GM23248 (cell line): ENCODE results near the gene MRNIP. TPM values are rescaled to one million over a fixed set of nuclear protein-coding genes. Genes with fewer than 3 reads are reported as not detected.

ENCODE experiments used
- DNase-seq: peaks from one replicate; pipeline ENCODE4 v3.0.0-alpha.2; 2015
- H2AFZ ChIP-seq: fragments of 200-600 bp; sonication (generic); 2 replicates; pipeline ENCODE4 v1.6.1; 2016; ENCODE audit warnings: antibody characterized with exemption
- H3F3A ChIP-seq: fragments of 200-600 bp; sonication (generic); 2 replicates; pipeline ENCODE4 v1.6.1; 2016; ENCODE audit warnings: mild to moderate bottlenecking, antibody characterized with exemption, mixed run types; ENCODE audit not compliant: insufficient read depth
- H3K27ac ChIP-seq: fragments of 200-600 bp; sonication (generic); 2 replicates; pipeline ENCODE4 v1.5.1; 2016; ENCODE audit warnings: mild to moderate bottlenecking
- H3K27me3 ChIP-seq: fragments of 200-600 bp; sonication (generic); replicated peaks from 2 replicates; pipeline ENCODE4 v1.6.1; 2016; ENCODE audit warnings: mild to moderate bottlenecking; ENCODE audit not compliant: insufficient read depth
- H3K36me3 ChIP-seq: fragments of 200-600 bp; sonication (generic); 2 replicates; pipeline ENCODE4 v1.6.1; 2016; ENCODE audit warnings: low read depth, mild to moderate bottlenecking
- H3K4me1 ChIP-seq: fragments of 200-600 bp; sonication (generic); 2 replicates; pipeline ENCODE4 v1.6.1; 2016; ENCODE audit warnings: mild to moderate bottlenecking; ENCODE audit not compliant: insufficient read depth
- H3K4me2 ChIP-seq: fragments of 200-600 bp; sonication (generic); one replicate; pipeline ENCODE4 v1.6.1; 2016; ENCODE audit warnings: mild to moderate bottlenecking; ENCODE audit not compliant: unreplicated experiment
- H3K4me3 ChIP-seq: fragments of 200-600 bp; sonication (generic); 2 replicates; pipeline ENCODE4 v1.5.1; 2016; ENCODE audit warnings: mild to moderate bottlenecking
- H3K79me2 ChIP-seq: fragments of 200-600 bp; sonication (generic); 2 replicates; pipeline ENCODE4 v1.6.1; 2016; ENCODE audit warnings: mild to moderate bottlenecking; ENCODE audit not compliant: insufficient read depth
- H3K9ac ChIP-seq: fragments of 200-600 bp; sonication (generic); 2 replicates; pipeline ENCODE4 v1.6.1; 2016; ENCODE audit warnings: mild to moderate bottlenecking
- H3K9me2 ChIP-seq: fragments of 200-600 bp; sonication (generic); 2 replicates; pipeline ENCODE4 v1.6.1; 2016; ENCODE audit warnings: mixed run types, mild to moderate bottlenecking, moderate library complexity; ENCODE audit not compliant: insufficient read depth
- H3K9me3 ChIP-seq: fragments of 200-600 bp; sonication (generic); one replicate; pipeline ENCODE4 v1.6.1; 2017; ENCODE audit warnings: low read depth
- H4K20me1 ChIP-seq: fragments of 200-600 bp; sonication (generic); 2 replicates; pipeline ENCODE4 v1.6.0; 2016; ENCODE audit not compliant: insufficient read depth
- EZH2 ChIP-seq: fragments of 200-600 bp; sonication (generic); IDR thresholded peaks from 2 replicates; pipeline ENCODE4 v1.6.1; 2018; ENCODE audit warnings: antibody characterized with exemption, mild to moderate bottlenecking; ENCODE audit not compliant: insufficient read depth, poor library complexity, severe bottlenecking
- EZH2phosphoT487 ChIP-seq: fragments of 200-600 bp; sonication (generic); IDR thresholded peaks from 2 replicates; pipeline ENCODE4 v1.6.1; 2018; ENCODE audit warnings: antibody characterized with exemption, moderate library complexity, mild to moderate bottlenecking, low read depth; ENCODE audit not compliant: insufficient read depth
- WGBS, 2 experiments: methylation state at CpG; one replicate each; pipeline ENCODE4 v1.1.6; 2015 to 2017; ENCODE audit warnings: low lambda C conversion rate in 2 of 2, low coverage in 1 of 2; ENCODE audit errors: missing lambda C conversion rate in 2 of 2; 5-methylcytosine and 5-hydroxymethylcytosine counted together
- in situ Hi-C: fragments of 300-500 bp; cut with MboI; formaldehyde crosslinking; loops from 2 replicates; pipeline ENCODE4 v1.15.0; 2020
- polyA plus RNA-seq: library from polyadenylated mRNA; unstranded; fragments of >200 nt; fragmentation: Nextera tagmentation; extraction: Ambion mirVana; gene quantifications from 2 replicates; pipeline ENCODE4 v1.2.1, GENCODE V29; 2016
- total RNA-seq: library from RNA; depleted of rRNA; stranded (reverse); fragments of >200 nt; shearing (Covaris generic); gene quantifications from 2 replicates; pipeline ENCODE4 v1.2.3, GENCODE V29; 2014

The MRNIP gene
- total and polyA plus RNA-seq, 2 experiments from 2014 or later: 14.1 to 17.3 TPM

- Histone ChIP-seq H3K36me3 (no peaks in the 10 kb centered on the region; the same call in 1 of the 2 replicates), H4K20me1 (no peaks in the 10 kb centered on the region), H3K27me3 (no peaks in the 10 kb centered on the region), H3K4me3 (no peak overlapping the region), H3F3A (peaks cover 4% of the 10 kb centered on the region; the same call in 1 of the 2 replicates), H3K4me2 (no peak overlapping the region), H3K9me2 (no peaks in the 10 kb centered on the region), H3K27ac (no peak overlapping the region), H3K79me2 (no peaks in the 10 kb centered on the region), H3K4me1 (0 out of 2 replicates have a peak, but pooled peaks cover 3% of the 10 kb centered on the region), H2AFZ (no peak overlapping the region), H3K9ac (no peak overlapping the region), H3K9me3 (no peaks in the 10 kb centered on the region)
- TF ChIP-seq EZH2phosphoT487: no peak
- no peak for TF ChIP-seq EZH2
- no peak for DNase-seq
- WGBS, 2 experiments: 97 to 99% methylated on average over 5 of the region's 5 CpGs
- in situ Hi-C loops: no loop called here
Measured at GRCh38 chr5:179812997-179813607, 45.5 kb downstream of the MRNIP start.

GRCh38 chr5:179812135-179812825, 46.3 kb downstream of the MRNIP start:
- TF ChIP-seq EZH2phosphoT487: no peak
- Histone ChIP-seq H3K4me1 (0 out of 2 replicates have a peak, but pooled peaks cover 1% of the 10 kb centered on the region), H3K36me3 (no peaks in the 10 kb centered on the region; the same call in 1 of the 2 replicates), H3K27me3 (no peaks in the 10 kb centered on the region), H3F3A (peaks cover 4% of the 10 kb centered on the region; the same call in 1 of the 2 replicates), H3K4me2 (no peak overlapping the region), H3K9ac (no peak overlapping the region), H3K79me2 (no peaks in the 10 kb centered on the region), H3K9me3 (no peaks in the 10 kb centered on the region), H3K9me2 (no peaks in the 10 kb centered on the region), H3K27ac (no peak overlapping the region), H4K20me1 (no peaks in the 10 kb centered on the region), H2AFZ (no peak overlapping the region), H3K4me3 (no peak overlapping the region)
- 95% methylated on average over 27 of the region's 27 CpGs for WGBS, 2 experiments
- in situ Hi-C loops: no loop called here
- no peak for DNase-seq

GRCh38 chr5:179806250-179807048, 52.2 kb downstream of the MRNIP start, which contains the start of gene MGAT4B:
MGAT4B (minus strand) TSS chr5:179806866; CDS start chr5:179806583, 283 bp downstream.
- H4K20me1 ChIP-seq: no peaks in the 10 kb centered on the region
- peak within 1 kb of the TSS; percentile 85 for H3K9ac ChIP-seq
- peak within 1 kb of the TSS; percentile 84 for H3K4me3 ChIP-seq
- H3K36me3 ChIP-seq: no peaks in the 10 kb centered on the region; the same call in 1 of the 2 replicates
- peaks cover 17% of the 10 kb centered on the region for H3K4me1 ChIP-seq
- no peaks in the 10 kb centered on the region for H3K9me2 ChIP-seq
- H3F3A ChIP-seq: peaks cover 4% of the 10 kb centered on the region; the same call in 1 of the 2 replicates
- in situ Hi-C loops: no loop called here
- H3K27me3 ChIP-seq: no peaks in the 10 kb centered on the region
- H2AFZ ChIP-seq: peak within 1 kb of the TSS; percentile 80
- H3K79me2 ChIP-seq: peaks cover 39% of the 10 kb centered on the region
- H3K27ac ChIP-seq: peak within 1 kb of the TSS; percentile 64
- TF ChIP-seq EZH2phosphoT487 (no peak), EZH2 (no peak)
- no peaks in the 10 kb centered on the region for H3K9me3 ChIP-seq
- DNase-seq: peak; percentile 93
- 1% methylated on average over 13 to 55 of the region's 108 CpGs for WGBS, 2 experiments
- H3K4me2 ChIP-seq: peak within 1 kb of the TSS; percentile 87

- peak overlapping the region; percentile 87 for H3K4me2 ChIP-seq
- no peaks in the 10 kb centered on the region for H4K20me1 ChIP-seq
- peaks cover 39% of the 10 kb centered on the region for H3K79me2 ChIP-seq
- peaks cover 5% of the 10 kb centered on the region; the same call in 1 of the 2 replicates for H3K36me3 ChIP-seq
- no peaks in the 10 kb centered on the region for H3K9me3 ChIP-seq
- H3F3A ChIP-seq: peaks cover 1% of the 10 kb centered on the region; the same call in 1 of the 2 replicates
- H3K9me2 ChIP-seq: no peaks in the 10 kb centered on the region
- peak overlapping the region; percentile 61; the same call in 1 of the 2 replicates for H2AFZ ChIP-seq
- peaks cover 17% of the 10 kb centered on the region for H3K4me1 ChIP-seq
- H3K27me3 ChIP-seq: no peaks in the 10 kb centered on the region
- peak overlapping the region; percentile 84 for H3K4me3 ChIP-seq
- DNase-seq: peak; percentile 82
- TF ChIP-seq EZH2: no peak
- no peak for TF ChIP-seq EZH2phosphoT487
- peak overlapping the region; percentile 85 for H3K9ac ChIP-seq
- WGBS, 2 experiments: 1 to 3% methylated on average over 25 to 48 of the region's 65 CpGs
- in situ Hi-C loops: no loop called here
- peak overlapping the region; percentile 64 for H3K27ac ChIP-seq
Measured at GRCh38 chr5:179805529-179806249, 52.9 kb downstream of the MRNIP start.
